K562 (cell line): Measurements from ENCODE around the gene ZNF607. TPM values are rescaled to one million over a fixed set of nuclear protein-coding genes. Genes with fewer than 3 reads are reported as not detected.
A peak's percentile ranks its signal among the peaks of the same experiment; 100 is the strongest.

Experiments
- ATAC-seq: fragments of 200-7000 bp; cut with Tn5 transposase; 3 replicates; pipeline ENCODE4 v1.9.1; 2020; ENCODE audit warnings: moderate library complexity
- BruUV-seq: library from RNA; stranded (reverse); fragments of 400-500 nt; replicated peaks from 2 replicates; lab custom pipeline; 2021; lab: Mats Ljungman, UMichigan
- CTCF ChIA-PET: fragments of 300-600 bp; formaldehyde crosslinking; extraction: SDS; loops from one replicate; lab custom pipeline; 2021; ENCODE audit warnings: low intra/inter-chr PET ratio; lab: Yijun Ruan, JAX
- POLR2A ChIA-PET: fragments of 300-600, 350-650 bp; sonication (Branson Sonifier 250); formaldehyde crosslinking; extraction: SDS; loops from one replicate; lab custom pipeline; 2021; ENCODE audit warnings: antibody characterized with exemption, inconsistent platforms; lab: Yijun Ruan, JAX
- DNase-seq, 4 experiments: peaks; one replicate each; pipeline versions ENCODE4 v3.0.0 to v3.0.0-alpha.2; 2011 to 2018; ENCODE audit warnings: low spot score in 3 of 4, mixed read lengths in 3 of 4; ENCODE audit errors: extremely low read depth in 1 of 4
- FAIRE-seq: peaks from 2 replicates; lab custom pipeline; 2011; peaks lifted over from hg19 to GRCh38; lab: Jason Lieb, UNC
- H2AFZ ChIP-seq: 2 replicates; pipeline ENCODE4 v1.6.0; 2011; ENCODE audit warnings: low read depth, low read length, control low read depth, inconsistent platforms
- H3K27ac ChIP-seq: fragments of 200-600 bp; 3 replicates; pipeline ENCODE4 v1.8.0; 2011; ENCODE audit warnings: low read depth, mild to moderate bottlenecking, control low read depth, inconsistent platforms, low read length, moderate library complexity, mixed read lengths; ENCODE audit errors: extremely low read depth
- H3K27me3 ChIP-seq, 2 experiments: fragments of 300-600 bp in 1 of 2; 2 replicates in 1 of 2; 3 replicates in 1 of 2; pipeline versions ENCODE4 v1.6.0 to v1.8.0; 2011; ENCODE audit warnings: inconsistent platforms in 2 of 2, low read length in 2 of 2, mild to moderate bottlenecking in 1 of 2, mixed read lengths in 1 of 2, moderate library complexity in 1 of 2; ENCODE audit not compliant: control insufficient read depth in 2 of 2, insufficient read depth in 2 of 2
- H3K36me3 ChIP-seq: fragments of 300-600 bp; 3 replicates; pipeline ENCODE4 v1.8.0; 2011; ENCODE audit warnings: mild to moderate bottlenecking, low read length, inconsistent platforms; ENCODE audit not compliant: control insufficient read depth, insufficient read depth
- H3K4me1 ChIP-seq, 2 experiments: fragments of 200-600 bp in 1 of 2; replicated peaks in 1 of 2; 2 replicates in 1 of 2; 3 replicates in 1 of 2; pipeline versions ENCODE4 v1.5.1 to v1.8.0; 2011; ENCODE audit warnings: inconsistent platforms in 2 of 2, low read length in 2 of 2, mild to moderate bottlenecking in 1 of 2, mixed read lengths in 1 of 2, moderate library complexity in 1 of 2; ENCODE audit not compliant: control insufficient read depth in 2 of 2, insufficient read depth in 2 of 2
- H3K4me2 ChIP-seq: 2 replicates; pipeline ENCODE4 v1.6.1; 2011; ENCODE audit warnings: low read length, control low read depth, inconsistent platforms, mixed read lengths; ENCODE audit not compliant: insufficient read depth
- H3K4me3 ChIP-seq: fragments of 200-600 bp; sonication (generic), shearing (Covaris generic); 2 replicates; pipeline ENCODE4 v1.5.1; 2016; ENCODE audit warnings: control low read depth, inconsistent platforms
- H3K79me2 ChIP-seq: fragments of 200-600 bp; 3 replicates; pipeline ENCODE4 v1.8.0; 2011; ENCODE audit warnings: low read length, inconsistent platforms; ENCODE audit not compliant: control insufficient read depth, insufficient read depth
- H3K9ac ChIP-seq, 2 experiments: 2 replicates each; pipeline versions ENCODE4 v1.6.0 to v1.6.1; 2011; ENCODE audit warnings: low read depth in 2 of 2, low read length in 2 of 2, control low read depth in 1 of 2, inconsistent platforms in 1 of 2, mild to moderate bottlenecking in 1 of 2, mixed read lengths in 1 of 2; ENCODE audit not compliant: insufficient read depth in 1 of 2
- H3K9me1 ChIP-seq: one replicate; pipeline ENCODE4 v1.6.0; 2011; ENCODE audit warnings: inconsistent platforms, mild to moderate bottlenecking, low read length, moderate library complexity; ENCODE audit not compliant: control insufficient read depth, insufficient read depth
- H3K9me3 ChIP-seq: replicated peaks from 2 replicates; pipeline ENCODE4 v1.5.1; 2011; ENCODE audit warnings: low read depth, low read length, inconsistent platforms; ENCODE audit not compliant: control insufficient read depth, insufficient read depth
- H4K20me1 ChIP-seq: replicated peaks from 2 replicates; pipeline ENCODE4 v1.6.1; 2011; ENCODE audit warnings: low read length, inconsistent platforms, mixed read lengths; ENCODE audit not compliant: control insufficient read depth, insufficient read depth
- ARID3B ChIP-seq: fragments of 250-450 bp; sonication (Bioruptor Pico); IDR thresholded peaks from 2 replicates; pipeline ENCODE4 v1.4.0; 2020; ENCODE audit warnings: borderline replicate concordance
- ELF1 ChIP-seq: fragments of 200-800 bp; sonication (Bioruptor generic); IDR thresholded peaks from 2 replicates; pipeline ENCODE4 v1.6.1; 2016; ENCODE audit warnings: missing genetic modification characterization, missing compliant biosample characterization
- EP400 ChIP-seq: fragments of 450-650 bp; IDR thresholded peaks from 2 replicates; pipeline ENCODE4 v1.6.1; 2017; ENCODE audit warnings: antibody characterized with exemption, mild to moderate bottlenecking, moderate library complexity
- NCOA4 ChIP-seq: fragments of 450-650 bp; IDR thresholded peaks from 2 replicates; pipeline ENCODE4 v1.6.1; 2018; ENCODE audit warnings: mild to moderate bottlenecking; ENCODE audit not compliant: partially characterized antibody
- NCOR1 ChIP-seq: fragments of 450-650 bp; IDR thresholded peaks from 2 replicates; pipeline ENCODE4 v1.6.1; 2016; ENCODE audit warnings: mild to moderate bottlenecking, moderate library complexity
- NFIC ChIP-seq: fragments of 450-650 bp; IDR thresholded peaks from 2 replicates; pipeline ENCODE4 v1.6.1; 2017; ENCODE audit warnings: mild to moderate bottlenecking, inconsistent platforms
- NFXL1 ChIP-seq: fragments of 450-650 bp; formaldehyde crosslinking; IDR thresholded peaks from 2 replicates; pipeline ENCODE4 v1.4.0; 2021; ENCODE audit warnings: mild to moderate bottlenecking
- POLR2AphosphoS5 ChIP-seq: IDR thresholded peaks from 2 replicates; pipeline ENCODE4 v1.6.1; 2011; ENCODE audit warnings: mild to moderate bottlenecking, low read depth, low read length, moderate library complexity; ENCODE audit not compliant: control insufficient read depth, insufficient read depth
- POLR2B ChIP-seq: fragments of 450-650 bp; IDR thresholded peaks from 2 replicates; pipeline ENCODE4 v1.6.1; 2018; ENCODE audit warnings: low read depth; ENCODE audit not compliant: partially characterized antibody
- PRPF4 ChIP-seq: fragments of 200-400 bp; formaldehyde crosslinking; IDR thresholded peaks from one replicate; pipeline ENCODE4 v1.6.1; 2017; ENCODE audit warnings: low read length, low read depth, mild to moderate bottlenecking; ENCODE audit not compliant: insufficient read depth, poor library complexity, severe bottlenecking
- PTRF ChIP-seq: fragments of 450-650 bp; IDR thresholded peaks from 2 replicates; pipeline ENCODE4 v1.6.1; 2016; ENCODE audit warnings: mild to moderate bottlenecking, missing genetic modification characterization, missing compliant biosample characterization
- RFX5 ChIP-seq: IDR thresholded peaks from 2 replicates; pipeline ENCODE4 v1.6.1; 2011; ENCODE audit warnings: low read depth, mild to moderate bottlenecking, improper control_type of control experiment, low read length
- TAF9B ChIP-seq: fragments of 450-650 bp; IDR thresholded peaks from 2 replicates; pipeline ENCODE4 v1.6.1; 2018; ENCODE audit warnings: mild to moderate bottlenecking; ENCODE audit not compliant: partially characterized antibody
- ZNF232 ChIP-seq: sonication (generic); formaldehyde crosslinking; IDR thresholded peaks from 2 replicates; pipeline ENCODE4 v1.8.0; 2022; ENCODE audit warnings: mild to moderate bottlenecking, missing genetic modification reagents
- ZNF282 ChIP-seq: sonication (generic); formaldehyde crosslinking; IDR thresholded peaks from 2 replicates; pipeline ENCODE4 v1.8.1; 2023; ENCODE audit warnings: missing genetic modification reagents
- ZSCAN29 ChIP-seq: fragments of 450-650 bp; IDR thresholded peaks from 2 replicates; pipeline ENCODE4 v1.6.1; 2017
- WGBS: fragments of 100-300 bp; shearing (Covaris generic); methylation state at CpG from one replicate; pipeline ENCODE4 v1.1.6; 2016; ENCODE audit warnings: low coverage, mixed read lengths; ENCODE audit not compliant: insufficient coverage; ENCODE audit errors: missing lambda C conversion rate; 5-methylcytosine and 5-hydroxymethylcytosine counted together
- in situ Hi-C: fragments of 300-500 bp; cut with MboI; formaldehyde crosslinking; loops from 4 replicates; pipeline ENCODE4 v1.15.0; 2018; ENCODE audit warnings: inconsistent platforms, mixed read lengths
- intact Hi-C: fragments of 100-400 bp; cut with micrococcal nuclease; formaldehyde crosslinking; loops from 2 replicates; pipeline ENCODE4 v1.14.2; 2022
- polyA plus RNA-seq, 8 experiments: library from polyadenylated mRNA; depleted of rRNA in 4 of 8; stranded (reverse) in 5 of 8; unstranded in 3 of 8; fragments of >200 nt; fragmentation: Nextera tagmentation in 2 of 8; fragmentation: Illumina TruSeq in 1 of 8; extraction: Ambion mirVana in 2 of 8; extraction: Trizol in 1 of 8; gene quantifications; 2 replicates each; pipeline versions ENCODE4 v1.2.1 to v1.2.3, GENCODE V29; 2011 to 2014; ENCODE audit warnings: inconsistent platforms in 1 of 8, missing spikeins in 1 of 8
- total RNA-seq, 7 experiments: library from RNA; depleted of rRNA in 6 of 7; stranded (reverse); fragments of >200 nt in 6 of 7; fragmentation: Illumina TruSeq in 2 of 7; extraction: Trizol in 2 of 7; gene quantifications; 2 replicates each; pipeline versions ENCODE4 v1.2.1 to v1.2.3, GENCODE V29; 2011 to 2021; ENCODE audit warnings: low replicate concordance in 1 of 7
- TF ChIP-seq, protein P1 (sequence below): sonication (generic); formaldehyde crosslinking; IDR thresholded peaks from 2 replicates; pipeline ENCODE4 v1.8.0; 2022; ENCODE audit warnings: mild to moderate bottlenecking, missing genetic modification reagents, borderline replicate concordance

The ZNF607 gene
- total and polyA plus RNA-seq, 9 of the 15 experiments (the other 6 are each of a cell fraction or from before 2014, with no cell fraction given), result 0.65 to 5.1 (median 3.6) TPM

DNA sequence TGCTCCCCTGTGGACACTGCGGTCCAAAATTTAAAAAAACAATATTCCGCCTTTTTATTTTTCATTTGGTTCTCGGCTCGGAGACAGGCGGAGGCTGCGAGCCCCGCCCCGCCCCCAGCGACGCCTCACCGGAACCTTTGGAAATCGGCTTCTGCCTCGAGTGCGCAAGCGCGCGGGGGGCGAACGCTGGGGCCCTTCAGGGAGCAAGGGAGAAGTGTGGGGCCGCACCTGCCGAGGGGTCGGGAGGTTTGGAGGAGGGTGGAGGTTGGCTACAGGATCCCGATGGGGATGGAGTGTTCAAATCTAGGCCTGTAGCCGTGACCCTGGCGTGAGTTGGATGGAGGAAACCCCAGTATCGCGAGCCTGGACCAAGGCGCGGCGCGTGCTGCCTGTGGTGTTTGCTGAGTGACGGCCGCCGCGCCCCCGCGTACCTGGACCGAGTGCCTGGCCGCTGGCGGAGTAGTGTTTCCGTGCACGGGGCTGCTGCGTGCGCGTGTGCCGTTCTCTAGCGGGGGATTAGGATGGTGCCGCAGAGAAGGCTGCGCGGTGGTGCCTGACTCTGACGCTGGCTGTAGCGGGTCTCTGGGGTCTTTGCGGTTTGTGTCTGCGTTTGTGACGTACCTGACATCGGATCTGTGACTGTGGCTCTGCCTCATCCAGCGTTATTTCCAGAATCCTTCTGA is 63.7 kb downstream of the ZNF607 start (continued):
- no peak for TF ChIP-seq ARID3B (CRISPR knock-in tag)

- intact Hi-C loops (no loop called here), in situ Hi-C loops (no loop called here)
- TF ChIP-seq ZNF232 (CRISPR knock-in tag), result no peak
- TF ChIP-seq PTRF, result no peak
- no peak for TF ChIP-seq NFXL1
- no peak for TF ChIP-seq ELF1
- peak; percentile 22 for TF ChIP-seq TAF9B
- peak; percentile 11; the same call in 1 of the 2 replicates for TF ChIP-seq NFIC
- no peak for TF ChIP-seq ZNF282 (CRISPR knock-in tag)
- TF ChIP-seq POLR2AphosphoS5, result peak; percentile 47; the same call in 1 of the 2 replicates
- 0 out of 2 replicates have a peak, but pooled peaks have one; percentile 68 for TF ChIP-seq EP400
- TF ChIP-seq RFX5, result no peak
- TF ChIP-seq POLR2B, result peak; percentile 54
- TF ChIP-seq ZSCAN29, result no peak
- no peak for TF ChIP-seq NCOA4
- TF ChIP-seq, protein P1, sequence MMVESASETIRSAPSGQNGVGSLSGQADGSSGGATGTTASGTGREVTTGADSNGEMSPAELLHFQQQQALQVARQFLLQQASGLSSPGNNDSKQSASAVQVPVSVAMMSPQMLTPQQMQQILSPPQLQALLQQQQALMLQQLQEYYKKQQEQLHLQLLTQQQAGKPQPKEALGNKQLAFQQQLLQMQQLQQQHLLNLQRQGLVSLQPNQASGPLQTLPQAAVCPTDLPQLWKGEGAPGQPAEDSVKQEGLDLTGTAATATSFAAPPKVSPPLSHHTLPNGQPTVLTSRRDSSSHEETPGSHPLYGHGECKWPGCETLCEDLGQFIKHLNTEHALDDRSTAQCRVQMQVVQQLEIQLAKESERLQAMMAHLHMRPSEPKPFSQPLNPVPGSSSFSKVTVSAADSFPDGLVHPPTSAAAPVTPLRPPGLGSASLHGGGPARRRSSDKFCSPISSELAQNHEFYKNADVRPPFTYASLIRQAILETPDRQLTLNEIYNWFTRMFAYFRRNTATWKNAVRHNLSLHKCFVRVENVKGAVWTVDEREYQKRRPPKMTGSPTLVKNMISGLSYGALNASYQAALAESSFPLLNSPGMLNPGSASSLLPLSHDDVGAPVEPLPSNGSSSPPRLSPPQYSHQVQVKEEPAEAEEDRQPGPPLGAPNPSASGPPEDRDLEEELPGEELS (CRISPR knock-in tag), result no peak
- TF ChIP-seq NCOR1, result no peak
- no peak for TF ChIP-seq PRPF4
These were observed 64.3 kb downstream of the ZNF607 start, which contains the start of gene ZFP30 for GRCh38 chr19:37655301-37655688. ZFP30 (minus strand) TSS chr19:37655465; CDS start chr19:37647822, 7,643 bp downstream.

More at GRCh38 chr19:37655301-37655688, 64.3 kb downstream of the ZNF607 start, which contains the start of gene ZFP30:
- H3K79me2 ChIP-seq, result peaks cover 26% of the 10 kb centered on the region
- no peaks in the 10 kb centered on the region; the same call in 1 of the 2 replicates for H3K9me3 ChIP-seq
- WGBS, result 0% methylated on average over 10 of the region's 34 CpGs
- peak within 1 kb of the TSS; percentile 82 for H3K27ac ChIP-seq
- BruUV-seq, result no TSS peak
- H3K4me3 ChIP-seq, result peak within 1 kb of the TSS; percentile 75
- H3K9me1 ChIP-seq, result no peaks in the 10 kb centered on the region
- peaks cover 3 to 15% of the 10 kb centered on the region in 2 experiments; a peak in 2 of 5 replicates for H3K4me1 ChIP-seq
- FAIRE-seq (no peak), DNase-seq (peak; percentile 87 to 93 (median 90)), ATAC-seq (peak; percentile 96)
- ChIA-PET POLR2A (no interaction called here), CTCF (no interaction called here)
- H3K9ac ChIP-seq, result peak within 1 kb of the TSS; percentile 72 to 93
- peak within 1 kb of the TSS; percentile 91 for H3K4me2 ChIP-seq
- H4K20me1 ChIP-seq, result no peaks in the 10 kb centered on the region
- no peaks in the 10 kb centered on the region for H3K36me3 ChIP-seq
- H3K27me3 ChIP-seq, result no peaks in the 10 kb centered on the region
- H2AFZ ChIP-seq, result peak within 1 kb of the TSS; percentile 98
